ENCODE data around the gene NRF1.

Gene NRF1

GRCh38 chr7:129730159-129730558 lies 118.6 kb downstream of the NRF1 start:
- TF ChIP-seq CTCF (IDR thresholded peaks at IDR 0.05; ENCODE audit: extremely low read depth, missing control alignments): no peak
- no peak for DNase-seq (ENCODE audit: low spot score)

DNA sequence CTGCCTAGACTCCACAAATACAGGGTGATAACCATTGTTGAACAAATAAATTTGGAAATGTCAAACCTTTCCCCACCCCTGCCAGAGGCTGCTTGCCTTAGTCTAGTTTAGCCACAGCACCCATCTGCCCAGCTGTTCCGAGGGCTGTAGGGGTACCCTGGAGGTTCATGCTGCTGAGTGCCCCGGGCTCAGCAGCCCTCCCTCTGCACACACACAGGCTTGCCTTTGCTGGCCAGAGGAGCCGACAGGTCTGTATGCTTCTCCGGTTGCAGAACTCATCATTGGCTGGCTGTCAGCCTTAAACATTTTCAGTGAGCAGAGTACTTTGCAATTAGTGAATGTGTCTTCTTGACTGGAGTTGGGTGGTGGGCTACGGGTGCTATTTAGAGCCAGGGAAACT lies 122.9 kb downstream of the NRF1 start:
- no peak for DNase-seq (ENCODE audit: low spot score)

DNA sequence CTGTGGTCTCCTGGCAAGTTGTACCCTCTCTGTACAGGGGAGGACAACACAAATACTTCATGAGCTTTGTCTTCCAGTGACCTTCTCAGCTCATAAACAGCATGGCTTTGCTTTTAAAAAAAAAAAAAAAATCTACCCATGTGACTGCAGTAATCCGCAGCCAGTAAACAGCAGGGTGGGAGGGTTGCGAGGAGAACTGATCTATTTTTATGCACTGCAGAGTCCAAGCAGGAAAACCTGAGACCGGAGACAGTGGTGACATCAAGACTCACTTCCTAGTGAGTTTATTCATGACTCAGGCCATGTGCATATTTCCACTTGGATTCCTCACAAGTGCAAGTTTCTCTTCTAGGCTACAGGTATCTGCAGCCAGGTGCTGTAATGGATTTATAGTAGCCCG lies 127.9 kb downstream of the NRF1 start:
- DNase-seq (ENCODE audit: low spot score): no peak

More for the DNA sequence above, 122.9 kb downstream of the NRF1 start:
- TF ChIP-seq CTCF (IDR thresholded peaks at IDR 0.05; ENCODE audit: extremely low read depth, missing control alignments): no peak

DNA sequence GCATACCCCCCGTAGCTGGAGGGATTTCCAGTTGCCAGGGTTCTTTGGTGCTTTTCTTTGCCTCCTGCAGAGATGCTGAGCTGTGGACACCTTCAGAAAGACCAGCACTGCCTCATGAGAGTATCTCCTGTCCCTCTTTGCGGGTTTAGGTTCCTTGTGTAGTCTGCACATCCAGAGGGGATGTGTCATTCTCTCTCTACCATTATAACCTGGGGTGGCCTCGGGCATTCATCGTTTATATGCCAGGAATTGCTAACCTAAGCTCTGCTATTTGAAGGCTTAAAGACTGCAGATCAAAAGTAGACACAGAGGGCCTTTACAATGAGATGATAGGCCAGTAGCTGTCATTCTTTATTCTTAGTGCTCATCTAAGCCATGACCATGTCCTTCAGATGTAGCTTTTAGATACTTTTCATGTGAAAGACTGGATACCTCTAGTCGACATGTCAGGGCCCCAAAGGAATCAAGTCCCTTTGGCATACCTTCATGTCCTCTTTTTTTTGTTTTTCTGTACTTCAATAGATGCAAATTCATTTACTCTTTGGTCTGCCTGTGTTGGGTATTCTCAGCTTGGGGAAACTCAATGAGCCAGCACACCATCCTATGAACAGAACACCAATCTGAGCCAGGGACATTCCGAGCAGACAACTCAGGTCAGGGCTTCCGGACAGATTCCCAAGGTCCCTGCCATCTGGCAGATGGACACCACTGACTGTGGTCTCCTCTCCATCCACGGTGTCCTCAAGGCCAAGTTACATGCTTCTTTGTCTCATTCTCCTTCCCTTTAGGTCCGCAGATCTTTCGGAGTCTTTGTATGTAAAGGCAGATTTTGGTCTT lies 129.3 kb downstream of the NRF1 start:
- DNase-seq (ENCODE audit: low spot score): no peak
- no peak for TF ChIP-seq CTCF (IDR thresholded peaks at IDR 0.05; ENCODE audit: extremely low read depth, missing control alignments)

More for the DNA sequence above, 127.9 kb downstream of the NRF1 start:
- TF ChIP-seq CTCF (IDR thresholded peaks at IDR 0.05; ENCODE audit: extremely low read depth, missing control alignments): no peak

DNA sequence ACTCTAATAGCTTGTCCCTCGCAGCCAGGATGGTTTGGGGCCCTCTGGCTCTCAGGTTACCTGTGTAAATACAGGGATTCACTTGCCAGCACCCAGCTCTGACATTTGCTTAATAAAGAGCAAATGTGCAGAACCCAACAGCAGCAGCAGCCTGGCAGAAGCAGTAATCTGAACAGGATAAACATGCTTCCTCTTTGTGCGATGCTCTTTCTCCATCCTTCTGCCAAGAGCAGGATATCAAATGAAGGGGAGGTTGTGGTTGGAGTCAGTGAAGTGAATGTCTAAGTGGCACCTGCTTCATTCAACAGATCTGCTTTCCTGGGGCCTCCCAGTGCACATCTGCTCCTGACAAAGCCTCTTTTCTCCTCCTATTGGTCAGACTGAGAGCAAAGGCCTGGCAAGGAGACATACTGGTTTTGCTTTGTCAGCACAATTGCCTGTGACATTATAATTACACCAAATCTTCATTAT lies 130.3 kb downstream of the NRF1 start:
- DNase-seq (ENCODE audit: low spot score): no peak
- no peak for TF ChIP-seq CTCF (IDR thresholded peaks at IDR 0.05; ENCODE audit: extremely low read depth, missing control alignments)

DNA sequence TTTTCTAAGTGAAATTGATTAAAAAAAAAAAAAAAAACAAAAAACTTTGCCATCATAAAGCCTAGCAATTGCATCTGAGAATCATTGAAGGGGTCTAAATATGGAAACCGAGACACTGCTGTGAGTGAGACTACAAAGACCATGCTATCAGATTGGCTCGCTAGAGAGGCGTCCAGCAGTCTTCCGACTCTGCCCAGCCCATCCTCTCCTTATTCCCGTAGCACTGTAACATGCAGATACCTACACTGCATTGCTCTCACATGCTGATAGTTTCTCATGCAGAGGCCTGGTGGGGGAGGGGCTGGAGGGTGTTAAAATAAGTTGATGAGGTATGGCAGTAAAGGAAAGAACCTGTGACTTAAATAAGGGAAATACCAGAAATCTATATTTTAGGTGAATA lies 130.7 kb downstream of the NRF1 start:
- no peak for DNase-seq (ENCODE audit: low spot score)
- no peak for TF ChIP-seq CTCF (IDR thresholded peaks at IDR 0.05; ENCODE audit: extremely low read depth, missing control alignments)

GRCh38 chr7:129746857-129747529 lies 135.5 kb downstream of the NRF1 start:
- no peak for TF ChIP-seq CTCF (IDR thresholded peaks at IDR 0.05; ENCODE audit: extremely low read depth, missing control alignments)
- DNase-seq (ENCODE audit: low spot score): no peak
